GM12865 (cell line): ENCODE measurements around the gene PRPF8.

Experiments used
- DNase-seq: peaks from one replicate; pipeline ENCODE4 v3.0.0; 2010; ENCODE audit warnings: low read depth
- H3K4me3 ChIP-seq: 2 replicates; pipeline ENCODE4 v1.5.1; 2011; ENCODE audit warnings: mild to moderate bottlenecking, low read depth, low read length, control low read depth
- CTCF ChIP-seq: IDR thresholded peaks from 2 replicates; pipeline ENCODE4 v1.5.1; 2011; ENCODE audit warnings: low read length, control low read depth, low read depth, inconsistent platforms; ENCODE audit not compliant: insufficient read depth; ENCODE audit errors: missing control alignments

PRPF8 gene

GRCh38 chr17:1607971-1608320 lies 76.7 kb downstream of the PRPF8 start:
- no peak for TF ChIP-seq CTCF
- DNase-seq = peak; percentile 46
- H3K4me3 ChIP-seq = no peak overlapping the region

GRCh38 chr17:1606352-1606985 lies 78.2 kb downstream of the PRPF8 start:
- H3K4me3 ChIP-seq = peak overlapping the region; percentile 58
- DNase-seq = peak; percentile 64
- no peak for TF ChIP-seq CTCF

GRCh38 chr17:1605681-1606351 lies 78.9 kb downstream of the PRPF8 start:
- no peak for DNase-seq
- no peak for TF ChIP-seq CTCF
- H3K4me3 ChIP-seq = peak overlapping the region; percentile 58

GRCh38 chr17:1604831-1605528 lies 79.7 kb downstream of the PRPF8 start:
- no peak for TF ChIP-seq CTCF
- no peak overlapping the region for H3K4me3 ChIP-seq
- DNase-seq = no peak

- TF ChIP-seq CTCF = no peak
- DNase-seq = no peak
- no peak overlapping the region for H3K4me3 ChIP-seq
These were observed 83.1 kb downstream of the PRPF8 start for GRCh38 chr17:1601571-1601970.
